ENCODE measurements around the gene OR52H1. TPM values are rescaled to one million over a fixed set of nuclear protein-coding genes. Genes with fewer than 3 reads are reported as not detected.

OR52H1 gene
- total and polyA plus RNA-seq, 9 of the 15 experiments (the other 6 are each of a cell fraction or from before 2014, with no cell fraction given): 0.15 TPM; not detected in 8

- TF ChIP-seq CTCF (IDR thresholded peaks at IDR 0.05 in 2 of 3, conservative IDR thresholded peaks at IDR 0.05 in 1 of 3; ENCODE audit: insufficient read depth in 2 of 3, low read depth in 1 of 3, low read length in 3 of 3): 0 out of 6 replicates have a peak, but pooled peaks of 2 of the 3 experiments have one; percentile 2 to 12
- TF ChIP-seq PTTG1 (tag; IDR thresholded peaks at IDR 0.05; ENCODE audit: low read depth): no peak
- TF ChIP-seq LCOR (CRISPR knock-in tag; IDR thresholded peaks at IDR 0.05): no peak
- TF ChIP-seq ATF7 (IDR thresholded peaks at IDR 0.05): peak; percentile 89
- TF ChIP-seq HDGF (IDR thresholded peaks at IDR 0.05): peak; percentile 18; the same call in 1 of the 2 replicates
- TF ChIP-seq ZNF395 (CRISPR knock-in tag; IDR thresholded peaks at IDR 0.05): 0 out of 2 replicates have a peak, but pooled peaks have one; percentile 25
- TF ChIP-seq ZNF316 (IDR thresholded peaks at IDR 0.05): no peak
- peak; percentile 45 to 46; a peak in 3 of 4 replicates for TF ChIP-seq NRF1 (conservative IDR thresholded peaks at IDR 0.05 in 1 of 2, IDR thresholded peaks at IDR 0.05 in 1 of 2)
- peak in 1 of 2 experiments; percentile 58 for TF ChIP-seq AFF1 (IDR thresholded peaks at IDR 0.05; ENCODE audit: low read depth in 1 of 2, partially characterized antibody in 2 of 2)
- peak; percentile 22; the same call in 1 of the 2 replicates for TF ChIP-seq HMBOX1 (IDR thresholded peaks at IDR 0.05)
- peak; percentile 48; the same call in 1 of the 2 replicates for TF ChIP-seq EP300 (IDR thresholded peaks at IDR 0.05; ENCODE audit: low read length)
- no peak for TF ChIP-seq CUX1 (CRISPR knock-in tag; IDR thresholded peaks at IDR 0.05)
Measured at GRCh38 chr11:5531053-5531831, 17.1 kb downstream of the OR52H1 start (continued).
